Measurements from ENCODE around the gene COL19A1.
"Not testable (repeated sequence)": the region's sequence is repeated elsewhere in the genome, so short reads cannot be mapped to it uniquely, and the experiment has no call there.

COL19A1 gene

DNA sequence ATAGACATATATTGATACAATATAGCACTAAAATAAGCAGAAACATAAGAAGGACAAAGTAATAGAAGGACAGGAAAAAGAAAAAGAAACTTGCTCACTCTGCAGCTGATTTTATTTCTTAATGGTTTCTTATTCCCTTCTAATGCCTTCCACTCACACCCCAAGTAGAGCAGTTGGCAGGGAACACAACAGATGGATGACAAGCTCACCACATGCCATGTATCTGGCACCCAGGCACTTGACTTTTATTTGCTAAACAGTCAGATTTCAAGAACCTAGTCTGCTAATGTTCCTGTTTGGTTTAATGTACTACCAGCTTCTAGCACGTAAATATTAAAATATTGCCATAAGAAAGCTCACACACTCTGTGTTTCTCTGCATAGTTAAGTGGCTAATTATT is 87.1 kb downstream of the COL19A1 start:
- TF ChIP-seq, protein P1, sequence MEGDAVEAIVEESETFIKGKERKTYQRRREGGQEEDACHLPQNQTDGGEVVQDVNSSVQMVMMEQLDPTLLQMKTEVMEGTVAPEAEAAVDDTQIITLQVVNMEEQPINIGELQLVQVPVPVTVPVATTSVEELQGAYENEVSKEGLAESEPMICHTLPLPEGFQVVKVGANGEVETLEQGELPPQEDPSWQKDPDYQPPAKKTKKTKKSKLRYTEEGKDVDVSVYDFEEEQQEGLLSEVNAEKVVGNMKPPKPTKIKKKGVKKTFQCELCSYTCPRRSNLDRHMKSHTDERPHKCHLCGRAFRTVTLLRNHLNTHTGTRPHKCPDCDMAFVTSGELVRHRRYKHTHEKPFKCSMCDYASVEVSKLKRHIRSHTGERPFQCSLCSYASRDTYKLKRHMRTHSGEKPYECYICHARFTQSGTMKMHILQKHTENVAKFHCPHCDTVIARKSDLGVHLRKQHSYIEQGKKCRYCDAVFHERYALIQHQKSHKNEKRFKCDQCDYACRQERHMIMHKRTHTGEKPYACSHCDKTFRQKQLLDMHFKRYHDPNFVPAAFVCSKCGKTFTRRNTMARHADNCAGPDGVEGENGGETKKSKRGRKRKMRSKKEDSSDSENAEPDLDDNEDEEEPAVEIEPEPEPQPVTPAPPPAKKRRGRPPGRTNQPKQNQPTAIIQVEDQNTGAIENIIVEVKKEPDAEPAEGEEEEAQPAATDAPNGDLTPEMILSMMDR (IDR thresholded peaks at IDR 0.05) = no peak
- no peak for TF ChIP-seq ZFX (IDR thresholded peaks at IDR 0.05; ENCODE audit: borderline replicate concordance)
- H3K27ac ChIP-seq = no peak overlapping the region

DNA sequence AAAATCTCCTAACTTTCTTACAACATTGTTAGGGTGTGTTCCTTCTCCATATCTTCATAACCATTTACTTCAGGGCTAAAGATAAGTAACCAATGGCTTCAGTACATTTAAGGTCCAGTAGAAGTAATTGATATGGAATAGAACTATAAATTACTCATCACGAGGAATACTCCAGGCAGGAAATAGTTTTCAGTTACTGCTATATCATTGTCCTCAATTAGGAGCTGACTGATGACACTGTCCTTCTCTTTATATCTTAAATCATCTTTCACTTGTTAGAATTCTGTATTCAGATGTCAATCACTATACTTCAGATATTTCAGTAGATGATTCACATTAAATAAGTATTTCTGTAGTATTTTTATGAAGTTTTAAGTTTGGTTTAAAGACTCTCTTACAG is 88.4 kb downstream of the COL19A1 start:
- no peak overlapping the region for H3K27ac ChIP-seq
- TF ChIP-seq ZFX (IDR thresholded peaks at IDR 0.05; ENCODE audit: borderline replicate concordance) = no peak
- TF ChIP-seq, protein P1 (IDR thresholded peaks at IDR 0.05) = no peak

DNA sequence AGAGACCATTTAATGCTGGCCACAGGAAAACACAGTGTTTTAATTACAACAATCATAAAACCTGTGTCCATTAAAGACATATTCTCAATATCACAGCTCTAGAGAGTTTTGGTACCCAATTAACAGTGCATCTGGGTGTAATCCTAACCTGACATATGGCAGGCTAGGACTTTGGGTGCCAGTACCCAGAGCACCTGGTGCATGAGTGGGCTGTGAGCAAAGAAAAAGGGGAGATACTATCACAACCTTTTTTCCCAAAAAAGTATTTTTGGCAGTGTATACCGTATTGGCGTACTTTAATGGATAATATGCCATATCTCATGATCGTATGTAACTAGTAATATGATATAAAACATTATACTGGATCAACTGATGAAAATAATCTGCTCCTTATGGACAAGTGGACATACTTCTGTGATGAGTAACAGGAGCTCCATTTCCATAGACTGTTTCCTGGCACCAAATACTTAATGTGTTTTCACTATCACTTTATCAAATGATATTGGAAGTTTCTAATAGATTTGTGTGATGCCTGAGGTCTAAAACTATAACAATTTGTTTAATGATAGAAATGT is 91.7 kb downstream of the COL19A1 start:
- TF ChIP-seq, protein P1 (IDR thresholded peaks at IDR 0.05) = no peak
- H3K27ac ChIP-seq = no peak overlapping the region

DNA sequence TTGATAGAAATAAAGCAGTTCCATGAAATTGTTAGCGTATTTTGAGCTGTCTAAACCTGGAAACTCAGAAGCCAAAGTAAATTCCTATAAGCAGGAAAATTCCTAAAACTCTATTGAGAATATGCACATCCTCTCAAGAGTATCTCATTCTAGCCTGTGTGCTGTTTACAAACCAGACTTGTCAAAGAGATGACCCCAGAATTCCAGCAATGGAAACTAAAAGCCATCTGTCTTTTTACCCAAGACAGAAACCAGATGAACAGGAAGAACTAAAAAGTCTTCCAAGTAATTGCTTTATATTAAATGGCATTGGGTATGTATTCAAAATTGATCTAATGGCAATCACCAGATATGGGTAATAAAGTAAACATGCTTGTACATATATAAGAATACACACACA is 92.6 kb downstream of the COL19A1 start:
- TF ChIP-seq, protein P1 (IDR thresholded peaks at IDR 0.05) = no peak
- no peak for TF ChIP-seq ZFX (IDR thresholded peaks at IDR 0.05; ENCODE audit: borderline replicate concordance)
- H3K27ac ChIP-seq = no peak overlapping the region

DNA sequence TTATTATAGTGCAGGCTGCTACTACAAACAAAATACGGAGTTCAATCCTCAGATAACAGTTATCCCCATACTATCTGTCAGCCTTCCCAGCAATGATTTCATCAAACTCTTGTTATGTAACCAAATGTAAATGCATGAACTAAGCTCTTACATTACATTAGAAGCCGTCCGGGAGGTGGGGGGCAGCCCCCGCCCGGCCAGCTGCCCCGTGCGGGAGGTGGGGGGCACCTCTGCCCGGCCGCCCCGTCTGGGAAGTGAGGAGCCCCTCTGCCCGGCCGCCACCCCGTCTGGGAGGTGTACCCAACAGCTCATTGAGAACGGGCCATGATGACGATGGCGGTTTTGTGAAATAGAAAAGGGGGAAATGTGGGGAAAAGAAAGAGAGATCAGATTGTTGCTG is 99.6 kb downstream of the COL19A1 start:
- H3K27ac ChIP-seq = not testable (repeated sequence)

DNA sequence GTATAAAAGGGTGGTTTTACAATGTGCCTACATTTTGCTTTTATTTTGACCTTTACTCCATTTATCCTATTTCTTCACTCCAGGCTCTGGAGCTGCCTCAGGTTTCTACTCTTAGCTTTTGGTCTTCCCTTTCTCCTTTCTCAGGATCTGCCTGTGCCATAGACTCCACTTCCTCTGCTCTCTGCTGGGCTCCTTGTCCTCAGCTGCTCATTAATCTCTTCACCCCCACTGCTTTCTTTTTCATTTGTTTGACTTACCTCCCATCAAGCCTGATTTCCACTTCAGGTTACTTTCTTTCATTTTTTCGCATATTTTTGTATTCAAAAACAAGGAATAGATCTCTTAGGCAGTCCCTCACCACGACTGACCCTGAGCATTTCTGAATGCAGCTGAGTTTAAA is 106.8 kb downstream of the COL19A1 start:
- no peak for TF ChIP-seq ZFX (IDR thresholded peaks at IDR 0.05; ENCODE audit: borderline replicate concordance)
- TF ChIP-seq, protein P1 (IDR thresholded peaks at IDR 0.05) = no peak
- no peak overlapping the region for H3K27ac ChIP-seq

DNA sequence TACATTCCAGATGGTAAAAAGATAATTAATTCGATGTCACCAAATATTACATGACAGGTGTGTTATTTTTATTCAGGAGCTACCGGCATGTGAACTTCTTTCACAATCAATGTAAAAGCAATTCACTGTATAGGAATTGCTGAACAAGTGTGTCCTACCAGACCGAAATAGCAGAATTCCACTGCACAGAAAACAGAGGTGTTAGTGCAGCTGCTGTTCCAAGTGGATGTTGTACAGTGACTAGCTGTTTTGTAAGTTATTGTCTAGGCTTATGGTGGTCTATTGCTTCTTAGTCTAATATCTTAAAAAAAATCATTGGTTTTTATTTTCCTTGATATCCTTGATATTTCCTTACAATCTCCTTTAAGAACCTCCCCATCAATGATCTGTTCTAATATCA is 107.4 kb downstream of the COL19A1 start:
- TF ChIP-seq, protein P1 (IDR thresholded peaks at IDR 0.05) = no peak
- no peak for TF ChIP-seq ZFX (IDR thresholded peaks at IDR 0.05; ENCODE audit: borderline replicate concordance)
- no peak overlapping the region for H3K27ac ChIP-seq

DNA sequence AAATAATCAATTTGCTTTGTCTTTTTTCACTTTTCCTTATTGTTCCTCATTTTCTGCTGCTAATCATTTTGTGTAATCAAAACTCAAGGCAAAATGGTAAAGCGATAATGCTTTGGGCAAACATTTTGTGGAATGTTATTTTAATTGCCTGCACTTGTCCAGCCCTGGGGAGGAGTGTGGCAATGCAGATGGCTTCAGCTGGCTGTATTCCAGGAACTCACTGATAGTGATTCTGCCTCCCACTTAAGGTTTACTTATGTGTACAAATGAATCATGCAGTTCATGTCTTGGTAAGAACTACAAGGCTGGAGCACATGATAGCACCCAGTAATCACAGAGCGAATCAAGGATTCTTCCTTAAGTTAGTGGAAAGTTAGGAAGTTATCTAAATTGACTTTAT is 107.8 kb downstream of the COL19A1 start:
- no peak overlapping the region for H3K27ac ChIP-seq
- TF ChIP-seq, protein P1 (IDR thresholded peaks at IDR 0.05) = no peak
- no peak for TF ChIP-seq ZFX (IDR thresholded peaks at IDR 0.05; ENCODE audit: borderline replicate concordance)
